WTC11 (cell line): ENCODE results near the gene SBF2. TPM values are rescaled to one million over a fixed set of nuclear protein-coding genes. Genes with fewer than 3 reads are reported as not detected.

ENCODE experiments used
- ATAC-seq: fragments of 200-7000 bp; cut with Tn5 transposase; 2 replicates; pipeline ENCODE4 v1.10.0; 2021; ENCODE audit warnings: mild to moderate bottlenecking, moderate library complexity
- CTCF ChIA-PET: fragments of 300-600 bp; sonication (Branson Sonifier 250); formaldehyde crosslinking; loops from one replicate; lab custom pipeline; 2021; ENCODE audit warnings: antibody characterized with exemption; lab: Charles Lee
- POLR2A ChIA-PET: fragments of 350-600 bp; sonication (Branson Sonifier 250); formaldehyde crosslinking; loops from one replicate; lab custom pipeline; 2021; ENCODE audit warnings: antibody characterized with exemption; lab: Charles Lee
- DNase-seq: peaks from one replicate; pipeline ENCODE4 v3.0.0; 2021; ENCODE audit warnings: low spot score
- H3K27ac Mint-ChIP-seq: 2 replicates; pipeline ENCODE4 v1.8.0; 2021; ENCODE audit warnings: mixed read lengths
- H3K27me3 Mint-ChIP-seq: 2 replicates; pipeline ENCODE4 v1.8.0; 2021; ENCODE audit warnings: low read depth, mild to moderate bottlenecking, moderate library complexity, mixed read lengths
- H3K36me3 Mint-ChIP-seq: 2 replicates; pipeline ENCODE4 v1.8.0; 2021; ENCODE audit warnings: mixed read lengths
- H3K4me1 Mint-ChIP-seq: 2 replicates; pipeline ENCODE4 v1.8.0; 2022; ENCODE audit warnings: mixed read lengths
- H3K4me3 Mint-ChIP-seq: 2 replicates; pipeline ENCODE4 v1.8.0; 2021; ENCODE audit warnings: mild to moderate bottlenecking, moderate library complexity, mixed read lengths
- H3K9me3 Mint-ChIP-seq: 2 replicates; pipeline ENCODE4 v1.8.0; 2021; ENCODE audit warnings: mixed read lengths
- AR ChIP-seq: fragments of 250-450 bp; sonication (Bioruptor Pico); IDR thresholded peaks from 2 replicates; pipeline ENCODE4 v1.9.0; 2021; ENCODE audit warnings: mild to moderate bottlenecking
- CTCF ChIP-seq: fragments of 200-600 bp; IDR thresholded peaks from 2 replicates; pipeline ENCODE4 v1.8.0; 2022; ENCODE audit warnings: antibody characterized with exemption
- EMX1 ChIP-seq: fragments of 250-450 bp; sonication (Bioruptor Pico); IDR thresholded peaks from 2 replicates; pipeline ENCODE4 v1.8.0; 2021; ENCODE audit warnings: mild to moderate bottlenecking
- ETV6 ChIP-seq: sonication (generic); formaldehyde crosslinking; IDR thresholded peaks from 2 replicates; pipeline ENCODE4 v1.8.1; 2022; ENCODE audit warnings: mild to moderate bottlenecking, missing genetic modification reagents
- GABPB1 ChIP-seq: sonication (generic); formaldehyde crosslinking; IDR thresholded peaks from 2 replicates; pipeline ENCODE4 v1.8.1; 2023; ENCODE audit warnings: mild to moderate bottlenecking, missing genetic modification reagents
- HMGA2 ChIP-seq: fragments of 250-450 bp; sonication (Bioruptor Pico); IDR thresholded peaks from 2 replicates; pipeline ENCODE4 v1.4.0; 2021; ENCODE audit warnings: mild to moderate bottlenecking, moderate library complexity
- KAT7 ChIP-seq: sonication (generic); formaldehyde crosslinking; IDR thresholded peaks from 2 replicates; pipeline ENCODE4 v1.8.1; 2023; ENCODE audit warnings: missing genetic modification reagents, mild to moderate bottlenecking, borderline replicate concordance
- MYBL2 ChIP-seq: sonication (generic); formaldehyde crosslinking; IDR thresholded peaks from 2 replicates; pipeline ENCODE4 v1.8.1; 2023; ENCODE audit warnings: mild to moderate bottlenecking, moderate library complexity, missing genetic modification reagents
- NFATC4 ChIP-seq: fragments of 250-450 bp; sonication (Bioruptor Pico); IDR thresholded peaks from 2 replicates; pipeline ENCODE4 v1.9.0; 2021; ENCODE audit warnings: mild to moderate bottlenecking
- RELA ChIP-seq: sonication (generic); formaldehyde crosslinking; IDR thresholded peaks from 2 replicates; pipeline ENCODE4 v1.8.1; 2022; ENCODE audit warnings: missing genetic modification reagents, mild to moderate bottlenecking, borderline replicate concordance
- SOX15 ChIP-seq: fragments of 250-450 bp; sonication (Bioruptor Pico); IDR thresholded peaks from 2 replicates; pipeline ENCODE4 v1.9.0; 2021; ENCODE audit warnings: mild to moderate bottlenecking
- TEAD1 ChIP-seq: sonication (generic); formaldehyde crosslinking; IDR thresholded peaks from 2 replicates; pipeline ENCODE4 v1.8.0; 2022; ENCODE audit warnings: mild to moderate bottlenecking, missing genetic modification reagents
- TEAD4 ChIP-seq: sonication (generic); formaldehyde crosslinking; IDR thresholded peaks from 2 replicates; pipeline ENCODE4 v1.8.0; 2022; ENCODE audit warnings: mild to moderate bottlenecking, missing genetic modification reagents
- TP53 ChIP-seq: sonication (generic); formaldehyde crosslinking; IDR thresholded peaks from 2 replicates; pipeline ENCODE4 v1.8.1; 2023; ENCODE audit warnings: mild to moderate bottlenecking, missing genetic modification reagents
- ZMAT4 ChIP-seq: fragments of 250-450 bp; sonication (Bioruptor Pico); IDR thresholded peaks from 2 replicates; pipeline ENCODE4 v1.9.0; 2021; ENCODE audit warnings: mild to moderate bottlenecking
- ZNF121 ChIP-seq: sonication (generic); formaldehyde crosslinking; IDR thresholded peaks from 2 replicates; pipeline ENCODE4 v1.8.0; 2023; ENCODE audit warnings: missing genetic modification reagents
- ZNF281 ChIP-seq: sonication (generic); formaldehyde crosslinking; IDR thresholded peaks from 2 replicates; pipeline ENCODE4 v1.8.0; 2023; ENCODE audit warnings: mild to moderate bottlenecking, missing genetic modification reagents
- ZNF416 ChIP-seq: fragments of 250-450 bp; sonication (Bioruptor Pico); IDR thresholded peaks from 2 replicates; pipeline ENCODE4 v1.9.0; 2021; ENCODE audit warnings: mild to moderate bottlenecking, inconsistent platforms
- ZNF425 ChIP-seq: fragments of 250-450 bp; sonication (Bioruptor Pico); conservative IDR thresholded peaks from 2 replicates; pipeline ENCODE4 v1.9.0; 2021; ENCODE audit warnings: mild to moderate bottlenecking
- total RNA-seq: library from RNA; stranded (reverse); gene quantifications from 3 replicates; pipeline ENCODE4 v1.2.3, GENCODE V29; 2021

SBF2 gene
- total RNA-seq, 1 experiment from 2014 or later: 47.6 TPM

- TF ChIP-seq CTCF: peak; percentile 40
- TF ChIP-seq ZNF121 (CRISPR knock-in tag): no peak
- Mint-ChIP-seq H3K4me1 (peaks cover 28% of the 10 kb centered on the region), H3K27me3 (no peaks in the 10 kb centered on the region), H3K36me3 (no peaks in the 10 kb centered on the region), H3K4me3 (no peak overlapping the region), H3K27ac (no peak overlapping the region), H3K9me3 (no peaks in the 10 kb centered on the region)
- DNase-seq: no peak
- POLR2A ChIA-PET: no interaction called here
- CTCF ChIA-PET: interaction anchor here (0.7 to 2.1 kb wide), 12 partner anchors 10 to 663 kb away, joined by 3 to 13 read pairs (median 4); no protein-coding TSS in a partner anchor
- peak; percentile 71 for ATAC-seq
Observed at GRCh38 chr11:9972989-9973388, 321.0 kb downstream of the SBF2 start.

- no peak for TF ChIP-seq ZNF281 (CRISPR knock-in tag)
- no peak for TF ChIP-seq KAT7
- no peak for TF ChIP-seq HMGA2
- TF ChIP-seq SOX15 (CRISPR knock-in tag): no peak
- TF ChIP-seq EMX1 (CRISPR knock-in tag): no peak
- TF ChIP-seq MYBL2 (CRISPR knock-in tag): no peak
- no peak for TF ChIP-seq TEAD4 (CRISPR knock-in tag)
- H3K27ac Mint-ChIP-seq: no peak overlapping the region
- DNase-seq (no peak), ATAC-seq (no peak)
- peaks cover 21% of the 10 kb centered on the region for H3K4me1 Mint-ChIP-seq
- no peaks in the 10 kb centered on the region for H3K36me3 Mint-ChIP-seq
- H3K27me3 Mint-ChIP-seq: no peaks in the 10 kb centered on the region
- H3K9me3 Mint-ChIP-seq: no peaks in the 10 kb centered on the region
- ChIA-PET POLR2A (interaction anchor here (0.8 kb wide), 1 partner anchor 109 kb away, joined by 3 read pairs; no protein-coding TSS in a partner anchor), CTCF (interaction anchor here (0.6 to 1.3 kb wide), 2 partner anchors 150 to 394 kb away, joined by 3 to 7 read pairs; no protein-coding TSS in a partner anchor)
- H3K4me3 Mint-ChIP-seq: no peak overlapping the region
Observed at GRCh38 chr11:9971894-9972293, 322.1 kb downstream of the SBF2 start.

GRCh38 chr11:9969068-9969467 is 325.0 kb downstream of the SBF2 start:
- Mint-ChIP-seq H3K4me1 (peaks cover 12% of the 10 kb centered on the region), H3K27ac (no peak overlapping the region)
- POLR2A ChIA-PET: interaction anchor here (0.5 kb wide), 1 partner anchor 303 kb away, joined by 5 read pairs; no protein-coding TSS in a partner anchor

More at GRCh38 chr11:9969068-9969467, 325.0 kb downstream of the SBF2 start:
- CTCF ChIA-PET: no interaction called here
- TF ChIP-seq NFATC4 (CRISPR knock-in tag) (no peak), TEAD1 (CRISPR knock-in tag) (no peak), ETV6 (CRISPR knock-in tag) (no peak), AR (no peak), RELA (CRISPR knock-in tag) (no peak), ZNF425 (no peak), GABPB1 (CRISPR knock-in tag) (no peak), ZMAT4 (CRISPR knock-in tag) (no peak), TP53 (CRISPR knock-in tag) (no peak), ZNF416 (CRISPR knock-in tag) (no peak)
- Mint-ChIP-seq H3K9me3 (no peaks in the 10 kb centered on the region), H3K4me3 (no peak overlapping the region), H3K27me3 (no peaks in the 10 kb centered on the region), H3K36me3 (peaks cover 5% of the 10 kb centered on the region)
- no peak for DNase-seq
- ATAC-seq: no peak
